Uterus (tissue), 4 donors: ENCODE data around the gene CCDC137. TPM values are rescaled to one million over a fixed set of nuclear protein-coding genes. Genes with fewer than 3 reads are reported as not detected.

Experiments
- DNase-seq, 2 donors: peaks; one replicate each; pipeline ENCODE4 v3.0.0-alpha.2; 2019 to 2020
- H3K27ac ChIP-seq, 2 donors: fragments of 200-600 bp; sonication (generic); 1 replicate in 1 of 2; 2 replicates in 1 of 2; pipeline ENCODE4 v1.5.1; 2016 to 2018
- H3K27me3 ChIP-seq, 2 donors: fragments of 200-600 bp; sonication (generic); one replicate each; pipeline ENCODE4 v1.5.1; 2018 to 2019; ENCODE audit warnings: control low read depth in 1 of 2
- H3K36me3 ChIP-seq, 2 donors: fragments of 200-600 bp; sonication (generic); one replicate each; pipeline ENCODE4 v1.5.1; 2019; ENCODE audit warnings: control low read depth in 1 of 2
- H3K4me1 ChIP-seq, 2 donors: fragments of 200-600 bp; sonication (generic); one replicate each; pipeline ENCODE4 v1.5.1; 2018 to 2019; ENCODE audit warnings: control low read depth in 1 of 2
- H3K4me3 ChIP-seq, 2 donors: fragments of 200-600 bp; sonication (generic); 1 replicate in 1 of 2; 2 replicates in 1 of 2; pipeline ENCODE4 v1.5.1; 2018 to 2019; ENCODE audit warnings: mild to moderate bottlenecking in 1 of 2
- H3K9me3 ChIP-seq, 2 donors: fragments of 200-600 bp; sonication (generic); one replicate each; pipeline ENCODE4 v1.5.1; 2019; ENCODE audit warnings: control low read depth in 1 of 2
- CTCF ChIP-seq, 4 experiments: fragments of 200-600 bp in 2 of 4; fragments of 450-650 bp in 2 of 4; sonication (generic) in 2 of 4; IDR thresholded peaks; one replicate each; pipeline ENCODE4 v1.5.1; 2016 to 2019; ENCODE audit warnings: antibody characterized with exemption in 4 of 4, mild to moderate bottlenecking in 2 of 4, moderate library complexity in 1 of 4
- POLR2A ChIP-seq, 2 donors: fragments of 450-650 bp; IDR thresholded peaks; one replicate each; pipeline ENCODE4 v1.6.1; 2016; ENCODE audit warnings: antibody characterized with exemption in 2 of 2, mild to moderate bottlenecking in 1 of 2, moderate library complexity in 1 of 2
- intact Hi-C: fragments of 100-400 bp; cut with DNase I; formaldehyde crosslinking; loops from one replicate; pipeline ENCODE4 v1.15.1; 2023; ENCODE audit warnings: low total_unique reads
- total RNA-seq, 4 donors: library from RNA; depleted of rRNA in 3 of 4; stranded (reverse); fragments of >200 nt in 3 of 4; gene quantifications; one replicate each; pipeline versions ENCODE4 v1.1.0 to v1.2.4, GENCODE V29; 2014 to 2023
- donor health status: DM: yes; HTN: yes; CAD: no.

Gene CCDC137
- total RNA-seq, 4 donors from 2014 or later: 0.77 to 12.3 (median 3.9) TPM

GRCh38 chr17:81656835-81657234, 9.7 kb upstream of the CCDC137 start:
- TF ChIP-seq CTCF (IDR thresholded peaks at IDR 0.05) (no peak), POLR2A (IDR thresholded peaks at IDR 0.05) (no peak)
- Histone ChIP-seq H3K4me1 (no peaks in the 10 kb centered on the region), H3K4me3 (no peak overlapping the region), H3K27me3 (no peaks in the 10 kb centered on the region), H3K36me3 (no peaks in the 10 kb centered on the region), H3K27ac (no peak overlapping the region), H3K9me3 (no peaks in the 10 kb centered on the region)
- intact Hi-C loops: no loop called here
- DNase-seq: no peak

DNA sequence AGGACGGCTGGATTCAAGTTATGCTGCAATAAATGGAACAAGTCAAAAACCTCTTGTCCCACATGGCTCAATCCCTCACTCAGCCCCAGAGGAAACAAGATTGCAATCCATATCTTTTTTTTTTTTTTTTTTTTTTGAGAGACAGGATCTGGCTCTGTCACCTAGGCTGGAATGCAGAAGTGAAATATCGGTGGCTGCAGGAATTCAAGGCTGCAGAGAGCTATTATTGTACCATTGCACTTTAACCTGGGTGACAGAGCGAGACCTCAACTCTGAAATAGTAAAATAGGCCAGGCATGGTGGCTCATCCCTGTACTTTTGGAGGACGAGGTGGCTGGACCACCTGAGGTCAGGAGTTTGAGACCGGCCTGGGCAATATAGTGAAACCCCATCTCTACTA, 7.5 kb upstream of the CCDC137 start:
- intact Hi-C loops: no loop called here
- TF ChIP-seq CTCF (IDR thresholded peaks at IDR 0.05): no peak
- H3K36me3 ChIP-seq: no peaks in the 10 kb centered on the region
- H3K27ac ChIP-seq: no peak overlapping the region
- H3K4me1 ChIP-seq: no peaks in the 10 kb centered on the region
- H3K4me3 ChIP-seq: no peak overlapping the region
- H3K9me3 ChIP-seq: no peaks in the 10 kb centered on the region
- DNase-seq: no peak
- H3K27me3 ChIP-seq: no peaks in the 10 kb centered on the region

GRCh38 chr17:81660441-81660840, 6.1 kb upstream of the CCDC137 start:
- no peaks in the 10 kb centered on the region for H3K9me3 ChIP-seq
- TF ChIP-seq CTCF (IDR thresholded peaks at IDR 0.05) (no peak), POLR2A (IDR thresholded peaks at IDR 0.05) (no peak)
- H3K27ac ChIP-seq: no peak overlapping the region
- intact Hi-C loops: no loop called here
- H3K4me1 ChIP-seq: no peaks in the 10 kb centered on the region
- no peak overlapping the region for H3K4me3 ChIP-seq
- no peaks in the 10 kb centered on the region for H3K27me3 ChIP-seq
- H3K36me3 ChIP-seq: no peaks in the 10 kb centered on the region
- no peak for DNase-seq

DNA sequence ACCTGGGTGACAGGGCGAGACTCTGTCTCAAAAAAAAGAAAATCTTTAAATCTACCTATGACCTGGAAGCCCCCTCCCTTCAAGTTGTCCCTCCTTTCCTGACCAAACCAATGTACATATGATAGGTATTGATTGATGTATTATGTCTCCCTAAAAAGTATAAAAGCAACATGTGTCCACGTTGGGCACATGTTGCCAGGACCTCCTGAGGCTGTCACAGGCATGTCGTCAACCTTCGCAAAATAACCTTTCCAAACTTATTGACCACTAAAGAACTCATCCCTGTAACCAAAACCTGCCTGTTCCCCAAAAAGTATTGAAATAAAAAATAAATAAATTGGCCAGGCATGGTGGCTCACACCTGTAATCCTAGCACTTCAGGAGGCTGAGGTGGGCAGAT, 4.5 kb upstream of the CCDC137 start:
- Histone ChIP-seq H3K27me3 (no peaks in the 10 kb centered on the region), H3K4me1 (no peaks in the 10 kb centered on the region), H3K9me3 (no peaks in the 10 kb centered on the region), H3K27ac (no peak overlapping the region), H3K4me3 (no peak overlapping the region), H3K36me3 (no peaks in the 10 kb centered on the region)
- TF ChIP-seq CTCF (IDR thresholded peaks at IDR 0.05) (no peak), POLR2A (IDR thresholded peaks at IDR 0.05) (no peak)
- no peak for DNase-seq
- intact Hi-C loops: no loop called here

DNA sequence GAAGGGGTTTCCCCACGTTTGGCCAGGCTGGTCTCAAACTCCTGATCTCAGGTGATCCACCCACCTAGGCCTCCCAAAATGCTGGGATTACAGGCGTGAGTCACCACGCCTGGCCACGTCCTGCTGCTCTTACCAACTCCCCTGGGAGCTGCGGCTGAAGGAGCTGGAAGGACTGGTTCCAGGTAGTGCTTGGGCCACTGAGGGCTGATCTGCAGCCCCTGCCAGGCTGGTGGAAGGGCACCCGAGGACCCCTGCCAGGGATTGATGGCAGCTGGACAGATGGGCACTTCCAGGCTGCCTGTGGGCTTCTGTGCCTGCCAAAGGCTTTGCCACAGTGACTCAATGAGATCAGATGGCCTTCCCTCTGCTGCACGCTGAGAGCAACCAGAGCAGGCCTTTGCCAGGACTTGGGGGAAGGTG, 2.5 kb upstream of the CCDC137 start:
- Histone ChIP-seq H3K36me3 (no peaks in the 10 kb centered on the region), H3K27ac (no peak overlapping the region), H3K4me1 (peaks cover 0 to 7% of the 10 kb centered on the region in 2 donors), H3K27me3 (no peaks in the 10 kb centered on the region), H3K9me3 (no peaks in the 10 kb centered on the region), H3K4me3 (no peak overlapping the region)
- intact Hi-C loops: no loop called here
- no peak for DNase-seq
- no peak for TF ChIP-seq POLR2A (IDR thresholded peaks at IDR 0.05)
- TF ChIP-seq CTCF (IDR thresholded peaks at IDR 0.05): no peak
